ENCODE results near the gene TMLHE.

DNA sequence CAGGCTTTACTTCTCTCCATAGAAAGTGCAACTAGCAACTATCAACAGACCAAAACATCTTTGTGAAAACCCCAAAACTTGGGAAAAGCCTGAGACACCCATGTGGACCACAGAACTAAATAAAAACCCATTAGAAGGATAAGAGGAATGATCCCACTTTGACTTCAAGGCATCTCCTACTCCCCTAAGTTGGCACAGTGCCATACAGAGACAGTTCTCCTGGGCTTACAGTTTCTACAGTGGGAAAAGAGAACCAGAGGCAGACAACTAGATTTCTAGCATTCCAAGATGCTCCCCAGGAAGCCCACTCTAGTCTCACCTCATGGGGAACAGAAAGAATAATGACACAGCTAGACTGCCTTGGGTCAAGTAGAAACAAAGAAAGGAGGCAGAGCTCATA is 20.4 kb downstream of the TMLHE start:
- TF ChIP-seq, protein P1, sequence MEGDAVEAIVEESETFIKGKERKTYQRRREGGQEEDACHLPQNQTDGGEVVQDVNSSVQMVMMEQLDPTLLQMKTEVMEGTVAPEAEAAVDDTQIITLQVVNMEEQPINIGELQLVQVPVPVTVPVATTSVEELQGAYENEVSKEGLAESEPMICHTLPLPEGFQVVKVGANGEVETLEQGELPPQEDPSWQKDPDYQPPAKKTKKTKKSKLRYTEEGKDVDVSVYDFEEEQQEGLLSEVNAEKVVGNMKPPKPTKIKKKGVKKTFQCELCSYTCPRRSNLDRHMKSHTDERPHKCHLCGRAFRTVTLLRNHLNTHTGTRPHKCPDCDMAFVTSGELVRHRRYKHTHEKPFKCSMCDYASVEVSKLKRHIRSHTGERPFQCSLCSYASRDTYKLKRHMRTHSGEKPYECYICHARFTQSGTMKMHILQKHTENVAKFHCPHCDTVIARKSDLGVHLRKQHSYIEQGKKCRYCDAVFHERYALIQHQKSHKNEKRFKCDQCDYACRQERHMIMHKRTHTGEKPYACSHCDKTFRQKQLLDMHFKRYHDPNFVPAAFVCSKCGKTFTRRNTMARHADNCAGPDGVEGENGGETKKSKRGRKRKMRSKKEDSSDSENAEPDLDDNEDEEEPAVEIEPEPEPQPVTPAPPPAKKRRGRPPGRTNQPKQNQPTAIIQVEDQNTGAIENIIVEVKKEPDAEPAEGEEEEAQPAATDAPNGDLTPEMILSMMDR (IDR thresholded peaks at IDR 0.05 in 8 of 11, conservative IDR thresholded peaks at IDR 0.05 in 3 of 11) = no peak
- TF ChIP-seq POLR2AphosphoS5 (IDR thresholded peaks at IDR 0.05) = no peak
- TF ChIP-seq POLR2A (IDR thresholded peaks at IDR 0.05) = no peak

Measured in spleen (tissue), 7 donors.